NCI-H146 (cell line): ENCODE results near the gene COL28A1.
"Not testable (repeated sequence)": the region's sequence is repeated elsewhere in the genome, so short reads cannot be mapped to it uniquely, and the experiment has no call there.

Source experiments
- DNase-seq: peaks from one replicate; lab custom pipeline; 2025; lab: John Stamatoyannopoulos, UW

COL28A1 gene

GRCh38 chr7:7517754-7518153, 17.9 kb downstream of the COL28A1 start:
- DNase-seq: no peak

GRCh38 chr7:7516662-7517061, 19.0 kb downstream of the COL28A1 start:
- no peak for DNase-seq

- peak; percentile 25 for DNase-seq
These were observed 19.5 kb downstream of the COL28A1 start for GRCh38 chr7:7516156-7516555.

GRCh38 chr7:7512861-7513597, 22.6 kb downstream of the COL28A1 start:
- peak; percentile 13 for DNase-seq

GRCh38 chr7:7510794-7511193, 24.9 kb downstream of the COL28A1 start:
- DNase-seq: no peak

GRCh38 chr7:7505915-7506314, 29.8 kb downstream of the COL28A1 start:
- DNase-seq: no peak

GRCh38 chr7:7504910-7505704, 30.6 kb downstream of the COL28A1 start:
- peak; percentile 27 for DNase-seq

- no peak for DNase-seq
These were observed 35.8 kb downstream of the COL28A1 start for GRCh38 chr7:7499892-7500291.

- DNase-seq: no peak
These were observed 36.8 kb downstream of the COL28A1 start for GRCh38 chr7:7498856-7499255.

GRCh38 chr7:7496311-7496710, 39.4 kb downstream of the COL28A1 start:
- DNase-seq: no peak

- no peak for DNase-seq
These were observed 40.5 kb downstream of the COL28A1 start for GRCh38 chr7:7495171-7495570.

- DNase-seq: no peak
These were observed 44.6 kb downstream of the COL28A1 start for GRCh38 chr7:7491044-7491443.

- DNase-seq: no peak
These were observed 45.7 kb downstream of the COL28A1 start for GRCh38 chr7:7490003-7490402.

GRCh38 chr7:7489546-7489945, 46.1 kb downstream of the COL28A1 start:
- DNase-seq: no peak

GRCh38 chr7:7486362-7486761, 49.3 kb downstream of the COL28A1 start:
- DNase-seq: no peak

- no peak for DNase-seq
These were observed 51.6 kb downstream of the COL28A1 start for GRCh38 chr7:7484072-7484471.

- no peak for DNase-seq
These were observed 53.9 kb downstream of the COL28A1 start for GRCh38 chr7:7481802-7482201.

GRCh38 chr7:7479275-7479805, 56.3 kb downstream of the COL28A1 start:
- DNase-seq: no peak

- DNase-seq: no peak
These were observed 57.1 kb downstream of the COL28A1 start for GRCh38 chr7:7478569-7478968.

- not testable (repeated sequence) for DNase-seq
These were observed 58.0 kb downstream of the COL28A1 start for GRCh38 chr7:7477641-7478040.

- DNase-seq: no peak
These were observed 59.3 kb downstream of the COL28A1 start for GRCh38 chr7:7476381-7476780.

GRCh38 chr7:7475601-7476000, 60.1 kb downstream of the COL28A1 start:
- no peak for DNase-seq

GRCh38 chr7:7474436-7474835, 61.2 kb downstream of the COL28A1 start:
- no peak for DNase-seq
